Suppressor macrophage treated with lipopolysaccharide for 1 hour (primary cell): ENCODE measurements around the gene OR5M8.

Experiments
- DNase-seq, 3 donors: peaks; one replicate each; pipeline ENCODE4 v3.0.0-alpha.2; 2020 to 2022

The OR5M8 gene

GRCh38 chr11:56491270-56491669 is at the start of gene OR5M8:
Gene OR5M8 (minus strand): TSS chr11:56491370. CDS start chr11:56491370, 0 bp downstream.
- no peak for DNase-seq

GRCh38 chr11:56533054-56533740 is 42.0 kb upstream of the OR5M8 start:
- no peak for DNase-seq

- no peak for DNase-seq
These were observed 40.7 kb upstream of the OR5M8 start for GRCh38 chr11:56531856-56532255.

GRCh38 chr11:56522008-56522407 is 30.8 kb upstream of the OR5M8 start:
- no peak for DNase-seq

- no peak for DNase-seq
These were observed 22.1 kb upstream of the OR5M8 start for GRCh38 chr11:56513280-56513679.

GRCh38 chr11:56509439-56509838 is 18.3 kb upstream of the OR5M8 start:
- DNase-seq = no peak

DNA sequence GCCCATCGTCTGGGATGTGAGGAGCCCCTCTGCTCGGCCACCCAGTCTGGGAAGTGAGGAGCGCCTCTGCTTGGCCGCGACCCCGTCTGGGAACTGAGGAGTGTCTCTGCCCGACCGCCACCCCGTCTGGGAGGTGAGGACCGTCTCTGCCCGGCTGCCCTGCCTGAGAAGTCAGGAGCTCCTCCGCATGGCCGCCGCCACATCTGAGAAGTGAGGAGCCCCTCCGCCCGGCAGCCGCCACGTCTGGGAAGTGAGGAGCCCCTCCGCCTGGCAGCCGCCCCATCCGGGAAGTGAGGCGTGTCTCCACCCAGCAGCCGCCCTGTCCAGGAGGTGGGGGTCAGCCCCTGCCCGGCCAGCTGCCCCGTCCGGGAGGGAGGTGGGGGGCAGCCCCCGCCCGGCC is 5.8 kb upstream of the OR5M8 start:
- no peak for DNase-seq

DNA sequence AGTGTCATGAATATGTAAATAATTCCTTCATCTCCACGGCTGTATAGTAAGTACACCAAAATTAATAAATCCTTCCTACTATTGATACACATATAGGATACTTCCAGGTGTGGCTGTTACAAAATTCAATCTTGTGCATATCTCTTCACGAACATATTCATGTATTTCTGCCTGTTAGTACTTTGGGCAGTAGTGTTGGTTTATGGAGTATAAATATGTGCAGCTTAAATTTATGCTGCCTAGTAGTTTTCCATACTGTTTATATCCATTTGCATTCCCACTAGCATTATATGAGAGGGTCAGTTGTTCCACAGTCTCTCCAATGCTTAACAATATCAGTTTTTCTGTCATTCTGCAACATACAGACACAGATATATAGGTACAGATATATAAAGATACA is 3.9 kb upstream of the OR5M8 start:
- no peak for DNase-seq

DNA sequence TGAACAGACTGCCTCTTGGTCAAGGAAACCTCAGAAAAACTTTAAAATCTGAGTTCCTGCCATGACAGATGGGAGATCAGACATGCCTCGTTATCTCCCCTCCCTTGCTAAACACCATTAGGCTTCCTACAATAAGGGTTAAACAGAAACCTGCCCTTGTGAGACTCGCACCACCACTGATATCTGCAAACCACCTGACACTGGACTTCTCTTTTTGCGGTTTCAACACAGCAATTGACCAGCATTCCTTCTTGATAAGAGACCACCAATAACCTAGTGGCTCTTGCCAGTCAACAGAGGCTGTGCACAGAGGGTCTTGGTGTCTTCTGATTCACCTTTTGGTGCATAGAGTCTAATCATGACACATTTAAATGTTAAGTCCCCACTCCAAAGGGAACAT is 4.4 kb downstream of the OR5M8 start:
- DNase-seq = no peak

- no peak for DNase-seq
These were observed 16.4 kb downstream of the OR5M8 start for GRCh38 chr11:56474729-56475235.

DNA sequence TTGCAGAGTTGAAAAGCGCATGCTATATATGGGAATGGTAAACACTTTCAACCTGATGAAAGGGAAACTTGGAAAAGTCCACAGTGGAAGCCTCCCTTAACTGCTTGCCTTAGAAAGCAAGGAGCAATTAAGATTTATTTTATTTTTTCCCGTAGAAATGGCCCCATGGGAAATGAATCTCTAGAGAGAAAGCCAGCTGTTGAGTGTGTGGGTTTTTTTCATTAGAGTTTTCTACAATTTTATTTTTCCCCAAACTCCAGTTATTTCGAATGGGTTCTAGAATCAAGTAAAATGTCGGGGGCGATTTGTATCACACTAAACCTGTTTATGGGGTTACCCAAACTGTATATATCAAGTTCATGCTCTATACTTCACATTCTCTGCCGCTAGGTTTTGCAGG is 17.9 kb downstream of the OR5M8 start, which contains the start of gene OR5M3:
TSS of gene OR5M3 (minus strand) at position 101 of the 400 bp plus-strand sequence. CDS start 2,855 bp downstream, outside the sequence.
- DNase-seq = no peak

DNA sequence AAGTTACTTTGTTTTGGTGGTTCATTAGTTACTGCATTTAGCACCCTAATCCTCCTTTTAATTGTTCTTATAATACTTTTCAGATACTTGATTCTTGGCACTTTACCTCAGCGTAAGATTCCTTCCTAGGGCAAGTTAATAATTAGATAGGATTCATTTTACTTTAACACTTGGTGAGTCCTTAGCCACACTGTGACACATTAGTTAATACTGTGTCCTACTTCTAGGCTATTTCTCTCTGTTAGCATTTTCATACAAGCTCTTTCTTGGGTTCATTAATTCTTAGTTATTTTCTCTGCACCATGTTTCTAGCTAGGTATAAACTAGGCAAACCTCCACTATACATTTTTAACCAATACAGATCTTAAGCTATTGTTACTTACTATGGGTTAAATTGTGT is 34.1 kb downstream of the OR5M8 start:
- DNase-seq = no peak

GRCh38 chr11:56453521-56453920 is 37.6 kb downstream of the OR5M8 start:
- no peak for DNase-seq
